ENCODE measurements around the gene PEX14.
A peak's percentile ranks its signal among the peaks of the same experiment; 100 is the strongest.
"Not testable (repeated sequence)": the region's sequence is repeated elsewhere in the genome, so short reads cannot be mapped to it uniquely, and the experiment has no call there.

The PEX14 gene

GRCh38 chr1:10494754-10495474 lies 20.2 kb downstream of the PEX14 start:
- peak; percentile 54 for DNase-seq (ENCODE audit: low read depth)

DNA sequence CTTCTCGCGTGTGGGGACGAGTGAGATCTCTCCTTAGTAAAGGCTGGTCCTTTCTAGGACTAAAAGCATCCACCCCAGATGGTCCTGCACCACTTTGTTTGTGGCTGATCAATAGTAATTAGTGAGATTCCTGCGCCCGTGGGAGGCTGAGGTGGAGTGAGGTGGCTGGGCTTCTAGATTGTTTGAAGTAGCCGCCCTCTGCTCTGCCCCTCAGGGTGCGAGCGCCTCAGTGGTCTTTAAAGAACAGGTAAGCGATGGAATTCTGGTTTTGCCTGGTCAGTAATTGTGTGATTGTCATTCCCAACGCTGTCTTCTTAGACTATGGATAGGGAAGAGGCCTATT lies 20.7 kb downstream of the PEX14 start:
- no peak for DNase-seq (ENCODE audit: low read depth)

- no peak for DNase-seq (ENCODE audit: low read depth)
Observed at GRCh38 chr1:10495952-10496351, 21.2 kb downstream of the PEX14 start.

- DNase-seq (ENCODE audit: low read depth), result no peak
Observed at GRCh38 chr1:10497109-10497508, 22.4 kb downstream of the PEX14 start.

GRCh38 chr1:10498231-10498630 lies 23.5 kb downstream of the PEX14 start:
- DNase-seq (ENCODE audit: low read depth), result no peak

DNA sequence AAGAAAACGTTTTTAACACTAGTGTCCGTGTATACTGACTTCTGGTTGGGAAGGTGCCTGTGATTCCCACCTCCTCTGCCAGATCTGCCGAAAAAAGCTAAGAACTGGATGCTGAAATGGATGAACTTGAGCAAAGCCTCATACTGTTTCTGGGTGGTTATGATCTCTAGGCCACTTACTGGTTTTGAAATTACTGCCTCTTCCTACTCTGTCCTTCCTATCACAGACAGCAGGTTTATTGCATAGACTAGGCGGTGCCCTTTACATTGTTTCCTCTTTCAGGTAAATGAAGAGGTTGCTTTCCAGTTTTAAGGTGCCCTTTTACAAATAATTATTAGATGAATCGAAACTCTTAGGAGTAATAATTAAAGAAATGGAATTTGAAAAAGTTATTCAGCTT lies 27.5 kb downstream of the PEX14 start:
- DNase-seq (ENCODE audit: low read depth), result no peak

- DNase-seq (ENCODE audit: low read depth), result no peak
Observed at GRCh38 chr1:10504249-10504648, 29.5 kb downstream of the PEX14 start.

DNA sequence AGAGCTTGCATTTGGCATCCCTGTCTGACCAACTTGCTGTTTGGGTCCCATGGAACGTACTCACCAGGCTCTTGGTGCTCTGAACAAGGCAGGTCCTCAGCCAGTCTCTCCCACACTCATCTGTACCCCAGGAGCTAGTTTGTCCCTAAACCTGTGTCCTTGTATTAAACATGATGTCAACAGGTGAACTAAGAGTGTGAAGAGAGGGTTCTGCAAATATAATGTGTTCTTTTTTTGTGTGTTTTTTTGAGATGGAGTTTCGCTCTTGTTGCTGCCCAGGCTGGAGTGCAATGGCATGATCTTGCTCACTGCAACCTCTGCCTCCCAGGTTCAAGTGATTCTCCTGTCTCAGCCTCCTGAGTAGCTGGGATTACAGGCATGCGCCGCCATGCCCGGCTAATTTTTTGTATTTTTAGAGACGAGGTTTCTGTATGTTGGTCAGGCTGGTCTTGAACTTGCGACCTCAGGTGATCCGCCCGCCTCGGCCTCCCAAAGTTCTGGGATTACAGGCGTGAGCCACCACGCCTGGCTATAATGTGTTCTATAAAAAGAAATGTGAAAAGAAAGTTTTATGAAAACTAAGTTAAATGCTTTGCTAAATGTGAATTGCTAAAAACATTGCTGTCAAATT lies 31.4 kb downstream of the PEX14 start:
- not testable (repeated sequence) for DNase-seq (ENCODE audit: low read depth)

DNA sequence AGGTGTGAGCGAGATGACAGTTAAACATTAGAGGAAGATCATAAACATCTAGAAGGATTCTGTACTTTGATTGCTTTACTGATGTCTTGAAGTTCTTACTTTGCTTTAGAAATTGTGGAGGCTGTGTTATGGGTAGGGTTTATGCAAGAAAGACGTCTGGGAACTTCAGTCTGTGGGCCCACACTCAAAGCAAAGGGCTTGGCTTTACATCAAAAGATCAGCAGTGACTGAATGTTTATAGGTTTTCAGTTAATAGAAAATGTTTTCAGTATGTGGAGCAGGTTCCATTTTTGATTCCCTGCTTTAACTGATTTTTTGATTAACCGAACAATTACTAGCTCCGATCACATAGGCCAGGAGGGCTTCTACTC lies 31.9 kb downstream of the PEX14 start:
- no peak for DNase-seq (ENCODE audit: low read depth)

- DNase-seq (ENCODE audit: low read depth), result peak; percentile 85
Observed at GRCh38 chr1:10507111-10507879, 32.5 kb downstream of the PEX14 start.

- DNase-seq (ENCODE audit: low read depth), result peak; percentile 25
Observed at GRCh38 chr1:10508511-10508951, 33.8 kb downstream of the PEX14 start.

DNA sequence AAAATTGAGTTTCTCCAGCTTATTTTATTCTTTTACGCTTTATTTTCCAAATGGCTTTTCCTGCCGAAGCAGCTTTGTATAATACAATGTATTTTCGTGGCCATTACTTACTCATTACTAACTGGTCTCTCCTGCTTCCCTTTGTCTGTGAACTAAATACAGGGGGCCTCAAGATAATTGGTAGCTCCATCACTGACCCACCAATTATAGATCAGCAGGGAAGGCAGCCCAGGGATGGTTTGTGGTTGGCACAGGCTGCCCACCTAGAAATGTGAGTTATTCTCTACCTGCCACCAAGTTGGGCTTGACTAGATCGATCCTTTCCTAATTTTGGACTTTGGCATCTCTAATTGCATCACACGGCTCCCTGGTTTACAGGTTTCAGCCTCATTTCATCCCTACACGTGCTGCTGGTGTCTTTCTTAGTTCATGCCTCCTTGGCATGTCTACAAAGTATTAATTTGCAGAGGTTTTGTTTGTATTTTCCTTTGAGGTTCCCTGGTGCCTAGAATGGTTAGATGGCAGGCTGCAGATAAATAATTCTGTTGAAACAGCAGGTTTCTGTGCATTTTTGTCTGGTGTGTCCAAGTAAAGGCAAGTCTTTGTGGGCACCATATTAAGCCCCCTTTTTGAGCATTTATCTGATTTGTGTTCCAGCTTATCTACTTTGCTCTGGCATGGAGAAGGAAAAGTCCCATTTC lies 35.2 kb downstream of the PEX14 start:
- DNase-seq (ENCODE audit: low read depth), result no peak

- DNase-seq (ENCODE audit: low read depth), result peak; percentile 85
Observed at GRCh38 chr1:10510520-10511493, 36.1 kb downstream of the PEX14 start.

DNA sequence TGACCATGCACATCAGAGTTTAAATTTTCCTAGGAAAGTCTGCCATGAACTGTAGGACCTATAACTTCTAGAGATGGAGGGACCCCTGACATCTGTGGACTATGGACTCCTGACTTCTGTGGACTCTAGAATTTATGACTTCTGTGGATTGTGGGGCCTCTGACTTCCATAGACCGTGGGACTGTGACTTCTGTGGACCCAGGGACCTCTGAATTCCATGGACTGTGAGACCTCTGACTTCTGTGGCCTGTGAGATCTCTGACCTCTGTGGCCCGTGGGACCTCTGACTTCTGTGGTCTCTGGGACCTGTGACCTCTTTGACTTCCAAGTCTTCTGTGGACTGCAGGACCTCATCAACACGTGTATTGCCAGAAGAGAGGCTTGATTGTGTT lies 36.7 kb downstream of the PEX14 start:
- no peak for DNase-seq (ENCODE audit: low read depth)

DNA sequence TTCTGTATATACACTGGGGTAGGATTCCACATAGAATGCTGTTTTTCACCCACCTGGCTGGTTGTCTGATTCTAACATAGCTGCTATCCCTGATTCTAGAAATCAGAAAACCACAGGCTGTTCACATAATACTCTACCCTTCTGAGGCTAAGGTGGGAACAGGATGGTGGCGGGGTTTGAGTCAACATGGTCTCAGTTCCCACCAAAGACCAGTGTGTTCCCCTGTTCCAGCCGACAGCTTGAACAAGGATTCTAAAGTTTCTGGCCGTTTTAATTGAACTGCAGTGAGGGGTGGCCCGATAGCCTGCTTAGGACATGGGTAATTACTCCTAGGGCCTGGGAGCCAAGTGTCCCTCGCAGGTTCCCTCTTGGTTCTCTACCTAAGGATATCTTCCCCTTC lies 38.4 kb downstream of the PEX14 start:
- no peak for DNase-seq (ENCODE audit: low read depth)

DNA sequence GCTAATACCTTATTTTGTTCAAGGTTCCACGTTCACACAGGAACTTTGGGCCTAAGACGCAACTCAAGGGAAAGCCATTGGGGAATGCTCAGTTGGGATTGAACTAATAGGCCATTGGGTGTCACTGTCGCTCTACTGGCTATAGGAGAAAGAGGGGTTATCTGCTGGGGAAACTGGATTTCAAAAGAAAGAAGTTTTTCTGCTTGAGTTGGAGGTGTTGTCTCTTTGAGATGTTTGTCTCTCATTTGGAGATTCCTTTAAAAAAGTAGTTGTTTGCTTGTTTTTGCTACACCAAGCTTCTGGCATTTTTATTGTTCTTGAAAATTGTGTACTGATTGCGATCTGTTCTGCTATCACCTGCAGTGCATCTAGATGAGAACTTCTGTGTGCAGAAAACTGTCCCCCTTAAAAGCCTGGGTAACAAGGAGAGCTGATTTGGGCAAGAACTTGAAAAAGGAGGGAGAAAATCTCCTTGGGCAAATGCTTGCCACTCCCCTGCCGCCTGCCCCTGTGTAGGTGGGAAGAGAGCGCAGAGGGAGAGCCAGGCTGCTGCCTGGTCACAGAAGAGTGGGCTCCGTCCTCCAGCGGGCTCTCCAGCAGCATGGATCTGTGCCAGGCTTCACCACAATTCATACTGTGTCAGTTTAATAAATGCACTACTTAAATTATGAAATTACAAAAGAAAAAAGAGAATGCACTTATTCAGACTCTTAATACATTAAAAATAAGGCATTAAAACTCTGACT lies 39.9 kb downstream of the PEX14 start:
- no peak for DNase-seq (ENCODE audit: low read depth)

DNA sequence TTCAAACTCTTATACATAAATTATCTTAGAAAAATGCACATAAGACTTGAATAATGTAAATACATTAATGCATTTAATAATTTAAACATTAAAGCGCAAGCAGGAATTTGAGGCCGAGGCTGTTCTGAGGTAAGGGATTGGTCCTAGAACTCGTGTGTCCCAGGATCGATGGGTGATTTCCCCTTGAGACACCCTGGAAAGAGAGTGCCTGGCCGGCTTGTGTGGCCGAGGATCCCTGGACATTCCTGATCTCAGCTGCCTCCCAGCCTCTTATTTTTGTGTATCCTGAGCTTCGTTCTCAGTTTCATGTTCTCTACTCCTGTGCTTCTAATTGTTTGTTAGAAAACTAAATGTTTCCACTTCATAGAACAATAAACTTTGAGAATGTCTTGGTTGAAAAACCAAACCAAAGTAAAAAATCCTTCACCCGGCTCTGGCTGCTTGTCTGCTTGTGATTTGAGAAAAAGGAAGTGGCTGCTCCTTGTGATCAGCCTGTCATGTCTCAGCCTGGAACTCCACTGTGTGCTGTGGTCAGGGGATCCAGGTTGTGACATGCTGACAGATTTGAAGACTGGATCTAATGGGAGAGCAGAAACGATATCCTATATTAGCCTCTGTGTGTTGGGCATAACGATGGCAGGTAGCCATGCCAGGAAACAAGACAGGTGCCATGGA lies 40.7 kb downstream of the PEX14 start:
- no peak for DNase-seq (ENCODE audit: low read depth)

GRCh38 chr1:10515976-10516750 lies 41.4 kb downstream of the PEX14 start:
- no peak for DNase-seq (ENCODE audit: low read depth)

GRCh38 chr1:10516925-10517676 lies 42.4 kb downstream of the PEX14 start:
- no peak for DNase-seq (ENCODE audit: low read depth)
